GM21526 (cell line): ENCODE results near the gene ASB13.

Source experiments
- ATAC-seq: cut with Tn5 transposase; IDR thresholded peaks from one replicate; pipeline ENCODE4 v1.9.1; 2021; ENCODE audit warnings: moderate library complexity; ENCODE audit not compliant: unreplicated experiment, low FRiP score

Gene ASB13

DNA sequence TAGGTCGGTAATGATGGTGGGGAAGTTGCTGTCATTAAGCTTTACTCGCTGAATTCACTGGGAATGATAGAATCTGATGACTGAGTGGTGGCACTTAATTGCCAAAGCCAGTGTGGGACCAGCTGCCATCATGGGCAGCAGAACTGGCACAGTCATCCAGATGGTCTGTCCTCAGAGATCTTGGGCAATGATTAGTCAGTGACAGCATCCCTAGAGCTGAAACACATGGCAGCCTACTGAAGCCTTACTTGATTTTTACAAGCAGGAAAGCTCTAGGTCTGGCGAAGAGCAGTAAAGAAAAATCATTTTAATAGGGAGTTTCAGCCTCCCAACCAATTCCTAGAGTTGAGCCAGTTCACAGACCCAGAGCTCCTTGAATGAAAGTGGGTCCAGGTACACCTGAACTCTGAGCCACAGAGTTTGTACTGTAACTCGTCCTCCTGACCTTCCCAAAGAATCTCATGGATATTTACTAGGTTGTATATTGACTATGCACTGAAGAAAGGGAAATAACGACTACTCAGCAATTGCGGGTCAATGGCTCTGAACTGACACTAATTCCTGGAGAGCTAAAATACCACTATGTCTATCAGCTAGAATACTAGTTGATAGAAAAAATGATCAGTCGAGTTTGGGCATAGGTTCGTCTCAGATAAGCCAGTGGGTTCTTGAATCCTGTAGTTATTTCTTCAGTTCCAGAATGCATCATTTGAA is 4.4 kb upstream of the ASB13 start:
- ATAC-seq: no peak

DNA sequence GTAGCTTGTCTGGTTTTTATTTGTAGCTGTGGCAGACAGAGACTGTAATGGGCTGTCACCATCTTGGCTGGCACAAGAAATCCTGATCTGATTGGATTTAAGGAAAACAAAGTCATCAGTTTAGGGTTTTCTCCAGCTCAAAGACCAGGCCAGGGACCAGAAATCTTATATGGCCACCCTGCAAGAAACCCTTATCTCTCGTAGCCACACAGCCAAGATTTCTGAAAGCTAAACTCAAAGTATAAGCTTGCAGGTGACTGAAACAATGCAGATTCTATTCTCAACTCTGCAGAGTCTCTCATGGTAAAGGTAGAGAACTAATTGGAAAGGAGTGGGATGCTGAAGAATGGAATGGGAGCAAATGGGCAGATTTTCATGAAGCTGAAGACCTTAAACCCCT is 3.2 kb upstream of the ASB13 start:
- ATAC-seq: no peak

DNA sequence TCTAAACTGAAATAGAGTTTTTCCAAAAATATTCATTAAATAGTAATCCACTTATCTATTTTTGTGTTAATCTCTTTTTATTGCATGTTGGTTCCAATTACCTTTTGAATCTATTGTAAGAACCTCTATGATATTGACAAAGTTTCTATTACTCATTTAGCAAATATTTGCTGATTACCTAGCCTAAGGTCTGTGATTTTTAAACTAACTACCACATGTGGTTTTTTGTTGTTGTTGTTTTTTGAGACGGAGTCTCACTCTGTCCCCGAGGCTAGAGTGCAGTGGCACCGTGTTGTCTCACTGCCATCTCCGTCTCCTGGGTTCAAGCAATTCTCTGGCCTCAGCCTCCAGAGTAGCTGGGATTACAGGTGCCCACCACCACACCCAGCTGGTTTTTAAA is 2.0 kb upstream of the ASB13 start:
- ATAC-seq: no peak

DNA sequence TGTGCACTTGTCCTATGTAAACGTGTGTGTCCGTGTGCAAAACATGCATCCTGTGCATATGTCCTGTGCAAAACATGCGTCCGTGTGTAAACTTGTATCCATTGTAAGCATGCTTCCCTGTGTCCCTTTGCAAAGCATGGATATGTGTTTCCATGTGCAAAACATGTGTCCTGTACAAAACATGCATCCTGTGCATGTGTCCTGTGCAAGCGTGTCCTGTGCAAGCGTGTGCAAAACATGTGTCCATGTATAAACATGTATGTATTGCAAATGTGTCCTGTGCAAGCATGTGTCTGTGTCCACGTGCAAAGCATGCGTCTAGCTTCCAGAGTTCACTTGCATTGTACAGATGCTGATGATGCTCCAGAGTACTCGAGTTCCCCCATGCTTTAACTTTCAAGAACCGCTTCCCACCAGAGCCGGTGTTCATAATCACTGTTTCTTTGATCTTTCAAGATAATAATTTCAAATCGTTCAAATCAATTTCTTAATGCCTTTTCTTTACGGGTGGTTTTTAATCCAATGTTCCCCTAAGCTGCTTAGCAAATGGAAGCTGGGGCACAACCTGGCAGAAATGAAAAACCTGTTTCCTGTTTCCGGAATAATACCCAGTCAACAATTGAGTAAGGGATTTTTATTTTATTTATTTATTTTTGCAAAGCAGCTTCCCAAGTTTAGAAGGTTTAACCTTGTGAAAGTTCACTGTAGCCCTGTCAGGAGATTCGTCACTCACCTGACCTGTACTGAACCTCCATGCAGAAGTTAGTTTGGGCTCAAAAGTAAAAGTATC is 641 bp upstream of the ASB13 start:
- no peak for ATAC-seq

DNA sequence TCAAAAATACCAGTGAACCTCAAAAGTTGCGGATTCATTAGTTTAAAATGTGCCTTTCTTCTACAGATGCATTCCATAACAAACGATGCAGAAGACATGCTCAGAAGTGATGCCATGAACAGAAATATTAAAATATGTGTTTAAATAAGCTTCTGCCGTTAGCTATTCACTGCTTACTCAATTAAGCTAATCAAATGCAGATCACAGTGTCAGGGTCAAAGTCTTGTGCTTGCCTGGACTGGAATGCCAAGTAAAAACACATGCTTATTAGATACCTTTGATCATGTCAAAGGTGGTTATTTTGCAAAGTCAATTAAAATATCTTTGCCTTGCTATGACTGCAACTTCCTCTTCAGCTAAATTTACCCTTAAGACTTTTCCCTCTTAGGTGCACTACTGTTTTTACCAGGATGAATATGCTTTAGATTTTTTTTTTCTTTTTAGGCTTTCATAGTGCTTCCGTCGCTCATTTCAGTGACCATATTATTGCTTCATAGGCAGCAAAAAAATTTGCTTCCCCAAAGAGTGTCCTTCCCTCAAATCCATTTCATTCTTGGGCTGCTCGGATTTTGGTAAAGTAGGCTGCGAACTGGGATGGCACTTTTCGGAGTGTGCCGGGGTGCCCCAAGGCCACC is 905 bp downstream of the ASB13 start:
- no peak for ATAC-seq

DNA sequence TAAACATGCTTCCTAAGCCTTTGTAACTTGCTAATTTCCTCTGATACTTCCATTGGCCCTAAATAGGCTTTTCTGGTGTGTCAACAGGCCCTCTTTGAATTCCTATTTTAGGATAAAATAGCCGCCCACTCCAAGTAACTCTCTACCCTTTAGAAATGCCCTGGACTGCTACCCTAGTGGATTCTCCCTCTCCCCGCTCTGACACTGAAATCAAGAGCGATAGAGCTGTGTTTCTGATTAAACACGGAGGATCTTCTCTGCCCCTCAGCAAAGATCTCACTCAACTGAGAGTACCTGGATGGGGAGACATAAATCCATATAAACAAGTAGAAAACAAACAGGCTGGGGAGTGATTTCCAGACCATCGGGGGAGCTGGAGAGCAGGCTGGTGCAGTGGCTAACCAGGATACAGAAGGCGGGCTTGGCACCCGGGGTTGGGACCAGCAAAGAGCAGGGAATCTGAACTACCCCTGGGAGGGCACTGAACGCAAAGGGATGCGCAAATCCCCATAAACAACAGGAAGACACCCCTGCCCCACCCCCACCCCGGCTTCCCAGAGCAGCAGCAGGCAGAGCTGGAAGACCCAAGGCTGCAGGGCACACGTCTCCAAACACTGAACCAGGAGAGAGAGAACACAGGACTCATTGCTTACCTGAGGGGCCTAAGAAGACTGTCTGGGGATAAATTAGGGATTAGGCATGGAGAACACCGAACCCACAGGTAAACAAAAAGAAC is 2.5 kb downstream of the ASB13 start:
- no peak for ATAC-seq

DNA sequence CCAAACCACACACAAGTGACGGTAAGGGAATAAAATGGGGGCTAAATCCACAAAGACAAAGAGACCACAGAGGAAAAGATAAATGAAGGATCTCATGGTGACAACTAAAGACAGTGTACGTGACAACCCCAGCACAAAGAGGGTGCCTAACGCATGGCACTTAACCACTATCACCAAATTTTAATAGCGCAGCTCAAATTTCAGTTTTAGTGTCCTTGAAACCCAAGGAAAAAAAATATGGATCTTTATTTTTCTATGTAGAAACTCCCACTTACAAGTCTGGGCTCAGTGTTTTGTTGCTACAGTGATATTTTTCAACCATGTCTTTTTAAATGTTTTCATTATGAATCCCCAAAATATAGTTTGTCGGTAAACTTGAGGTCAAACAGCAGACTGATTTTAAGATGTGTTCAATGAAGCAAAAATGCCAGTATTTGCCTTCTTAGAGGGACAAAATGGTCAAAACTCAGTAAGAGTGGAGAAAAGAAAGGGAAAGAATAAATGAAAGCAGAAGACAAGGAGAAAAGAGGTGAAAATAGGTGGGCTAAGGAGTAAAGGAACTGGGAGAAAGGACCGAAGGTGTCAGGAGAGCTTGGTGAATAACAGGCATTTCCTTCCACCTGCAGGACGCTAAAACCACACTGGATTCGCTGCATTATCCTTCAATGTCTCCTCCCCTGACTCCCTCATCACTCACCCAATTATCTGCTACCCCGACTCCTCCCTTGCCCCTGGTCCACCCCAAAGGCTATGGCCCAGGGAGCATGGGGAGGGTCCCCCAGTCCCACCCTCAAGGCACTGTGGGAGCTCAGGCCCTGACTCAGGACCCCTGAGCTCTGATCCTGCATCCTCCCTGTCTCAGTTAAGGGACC is 3.5 kb downstream of the ASB13 start:
- ATAC-seq: no peak

DNA sequence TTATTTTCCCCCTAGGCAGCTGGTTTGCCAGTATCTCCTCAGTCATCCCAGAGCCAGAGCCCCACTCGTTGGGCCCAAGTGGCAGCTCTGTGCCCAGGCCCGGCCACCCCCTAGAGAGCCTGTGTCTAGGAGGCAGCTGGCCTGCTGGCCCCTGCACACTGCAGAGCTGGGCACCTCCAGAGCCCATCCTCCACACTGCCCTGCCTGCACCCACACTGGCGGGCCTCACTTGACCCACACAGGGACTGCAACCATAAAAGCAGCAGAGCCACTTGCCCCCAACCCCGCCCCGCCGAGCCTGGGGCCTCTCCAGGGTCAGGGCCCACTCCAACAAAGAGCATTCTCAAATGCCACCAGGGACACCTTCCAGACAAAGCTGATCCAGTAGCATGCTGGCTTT is 5.4 kb downstream of the ASB13 start:
- no peak for ATAC-seq

DNA sequence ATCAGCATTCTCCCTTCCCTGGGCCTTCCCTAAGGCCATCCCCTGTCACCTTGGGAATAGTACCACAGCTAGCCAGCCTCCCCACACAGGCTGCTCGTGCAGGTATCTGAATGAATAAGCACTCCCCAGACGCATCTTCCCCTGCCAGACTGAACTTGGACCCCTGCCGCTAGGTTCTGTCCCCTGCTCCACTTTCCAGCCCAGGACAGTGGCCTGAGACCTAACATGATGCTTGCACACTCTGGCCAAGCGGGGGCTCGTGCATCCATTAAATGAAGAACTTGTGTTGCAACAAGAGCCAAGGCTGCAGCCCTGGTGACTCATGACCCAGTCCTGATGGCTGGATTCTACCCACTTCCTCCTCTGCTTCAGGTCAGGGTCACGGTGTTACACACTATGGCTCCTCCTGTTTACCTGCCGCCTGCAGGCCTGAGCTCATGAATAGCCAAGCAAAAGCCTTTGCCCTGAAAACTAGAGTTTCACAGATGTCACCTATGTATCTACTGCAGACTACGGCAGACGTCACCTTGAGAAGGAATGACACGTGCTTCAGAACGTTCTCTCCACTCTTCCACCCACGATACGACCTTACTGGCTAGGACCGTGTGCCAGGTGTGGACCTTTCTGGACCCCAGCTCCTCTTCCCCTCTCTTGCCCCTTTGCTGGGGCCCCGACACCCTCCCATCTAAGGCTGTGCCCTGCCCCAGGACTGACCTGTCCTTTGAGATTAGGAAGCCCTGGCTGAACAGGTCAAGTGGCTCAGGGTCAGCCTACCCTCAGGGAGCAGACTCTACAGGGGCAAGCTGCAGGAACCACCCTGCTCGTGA is 6.5 kb downstream of the ASB13 start:
- ATAC-seq: peak; percentile 66

DNA sequence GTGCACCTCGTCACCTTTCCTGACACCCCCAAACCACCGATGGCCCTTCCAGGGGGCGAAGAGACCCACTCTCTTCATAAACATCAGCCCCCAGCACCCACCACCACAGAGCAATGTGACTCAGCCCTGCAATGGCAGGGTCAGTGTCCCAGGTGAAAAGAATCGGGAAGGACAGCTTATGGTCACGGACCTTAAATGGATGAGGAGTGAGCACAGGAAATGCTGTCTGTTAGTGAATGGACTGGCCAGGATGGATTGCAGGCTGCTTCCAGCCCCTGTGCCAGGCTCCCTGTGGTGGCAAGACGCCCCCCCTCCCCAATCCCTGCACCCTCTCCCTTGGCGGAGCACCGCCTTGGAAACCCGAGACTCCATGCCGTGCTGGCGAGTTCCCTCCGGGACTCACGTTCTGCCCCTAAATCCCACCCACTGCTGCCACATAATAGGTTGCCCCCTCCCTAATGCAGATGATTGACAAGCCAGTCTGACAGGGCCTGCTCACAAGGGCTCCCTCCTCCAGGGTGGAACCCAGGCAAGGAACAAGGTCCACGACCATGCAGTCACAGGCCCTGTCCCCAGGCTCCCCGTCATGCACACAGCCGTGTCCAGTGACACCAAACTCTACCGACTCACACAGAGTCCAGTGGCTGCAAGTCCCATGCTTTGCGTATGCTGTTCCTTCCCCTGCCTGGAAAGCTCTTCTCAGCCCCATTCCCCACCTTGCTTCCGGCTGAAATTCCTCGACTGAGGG is 7.3 kb downstream of the ASB13 start:
- no peak for ATAC-seq

DNA sequence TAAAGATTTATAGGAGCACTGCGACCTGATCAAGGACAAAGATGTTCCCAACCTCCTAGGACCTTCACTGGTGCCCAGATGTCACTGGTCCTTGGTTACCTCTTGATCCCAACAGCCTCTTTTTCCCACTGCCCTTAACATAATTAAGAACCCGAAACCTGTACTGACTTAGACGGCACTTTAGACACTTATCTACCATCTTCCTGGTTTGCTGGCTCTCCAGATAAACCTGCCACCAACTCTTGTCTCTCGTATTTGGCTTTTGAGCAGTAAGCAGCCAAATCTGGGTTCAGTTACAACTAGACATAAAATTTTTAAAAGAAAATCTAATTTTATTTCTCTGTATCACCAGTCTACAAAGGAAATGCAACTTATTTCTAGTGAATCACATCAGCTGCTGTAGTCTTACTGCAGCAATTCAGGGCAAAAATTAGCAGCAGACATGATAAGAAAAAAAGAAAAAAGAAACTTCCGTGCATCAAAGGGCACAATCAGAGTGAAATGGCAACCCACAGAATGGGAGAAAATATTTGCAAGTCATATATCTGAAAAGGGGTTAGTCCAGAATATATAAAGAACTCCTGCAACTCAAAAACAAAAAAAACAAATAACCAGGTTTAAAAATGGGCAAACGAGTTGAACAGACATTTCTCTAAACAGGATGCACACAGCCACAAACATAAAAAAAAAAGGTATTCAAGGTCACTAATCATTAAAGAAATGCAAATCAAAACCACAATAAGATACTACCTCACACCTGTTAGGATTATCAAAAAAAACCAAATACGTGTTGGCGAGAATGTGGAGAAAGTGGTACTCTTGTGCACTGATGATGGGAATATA is 9.4 kb downstream of the ASB13 start:
- no peak for ATAC-seq

DNA sequence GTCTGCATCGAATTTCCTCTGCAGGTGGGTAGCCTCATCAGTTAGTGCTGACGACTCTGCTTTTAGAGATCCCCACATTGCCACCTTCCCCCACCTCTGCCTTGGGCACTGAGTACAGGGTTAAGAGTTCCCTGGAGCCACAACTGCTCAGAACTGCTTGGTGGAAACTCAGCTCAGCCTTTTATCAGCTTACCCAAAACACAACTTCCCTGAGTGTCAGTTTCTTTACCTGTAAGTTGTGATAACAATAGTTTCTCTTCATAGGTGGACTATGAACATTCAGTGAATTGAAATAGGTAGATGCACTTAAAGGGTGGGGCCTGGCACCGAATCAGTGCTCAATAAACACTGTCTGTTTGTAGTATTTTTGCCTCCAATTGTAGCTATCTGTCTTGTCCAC is 11.3 kb downstream of the ASB13 start:
- no peak for ATAC-seq

DNA sequence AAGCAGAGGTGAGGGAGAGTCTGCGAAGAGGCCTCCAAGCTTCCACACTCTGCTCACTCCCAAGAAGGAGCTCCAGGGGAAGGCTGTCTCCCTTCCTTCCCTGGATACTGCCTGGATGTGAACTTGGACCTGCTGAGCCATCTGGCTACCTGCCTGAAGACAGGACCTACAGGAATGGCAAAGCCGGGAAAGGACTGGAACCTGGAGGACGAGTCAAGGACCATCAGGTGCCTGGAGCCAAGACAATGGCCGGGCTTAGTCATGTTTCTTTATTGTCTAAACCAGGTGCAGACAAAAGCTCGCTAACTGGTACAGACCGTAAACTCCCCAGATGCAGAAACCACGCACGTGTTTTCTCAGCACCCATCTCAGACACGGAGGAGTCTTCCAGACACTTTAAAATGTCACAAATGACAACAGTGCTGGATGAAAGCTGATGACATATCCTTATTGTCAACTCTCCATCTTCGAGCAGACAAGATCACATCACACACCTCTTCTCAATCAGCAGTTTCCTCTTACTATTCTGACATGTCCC is 12.1 kb downstream of the ASB13 start:
- no peak for ATAC-seq

DNA sequence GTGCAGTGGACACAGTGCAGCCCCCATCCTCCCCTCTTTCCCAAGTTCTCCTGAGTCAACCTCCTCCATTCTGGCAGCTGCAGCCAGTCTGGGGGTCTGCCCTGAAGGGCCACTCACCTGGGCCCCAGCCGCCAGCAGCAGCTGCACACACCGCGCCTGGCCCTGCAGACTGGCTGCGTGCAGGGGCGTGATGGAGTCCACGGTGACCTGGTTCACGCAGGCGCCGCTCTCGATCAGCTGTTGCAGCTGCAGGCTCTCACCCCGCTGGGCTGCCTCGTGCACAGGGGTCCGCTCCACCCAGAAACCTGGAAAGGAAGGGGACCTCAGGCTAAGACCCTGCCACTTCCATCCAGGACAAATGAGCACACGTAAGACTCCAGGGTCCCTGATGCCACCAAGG is 13.6 kb downstream of the ASB13 start:
- ATAC-seq: no peak

DNA sequence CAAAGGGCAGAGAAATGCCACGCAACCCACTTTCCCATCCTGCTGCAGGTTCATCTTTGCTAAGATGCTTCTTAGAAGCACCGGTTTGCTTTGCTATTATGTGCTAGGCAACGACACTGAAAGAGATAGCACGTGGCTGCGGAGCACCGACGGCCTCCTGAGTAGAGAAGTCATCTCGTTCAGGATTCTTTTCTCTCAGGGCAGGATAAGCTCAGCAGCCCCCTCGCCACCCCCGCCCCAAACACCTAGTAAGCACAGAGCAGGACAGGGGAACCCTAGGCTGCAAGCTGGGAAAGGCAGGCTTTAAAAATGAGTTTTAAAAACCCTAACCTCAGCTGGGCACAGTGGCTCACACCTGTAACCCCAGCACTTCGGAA is 15.0 kb downstream of the ASB13 start:
- ATAC-seq: no peak

DNA sequence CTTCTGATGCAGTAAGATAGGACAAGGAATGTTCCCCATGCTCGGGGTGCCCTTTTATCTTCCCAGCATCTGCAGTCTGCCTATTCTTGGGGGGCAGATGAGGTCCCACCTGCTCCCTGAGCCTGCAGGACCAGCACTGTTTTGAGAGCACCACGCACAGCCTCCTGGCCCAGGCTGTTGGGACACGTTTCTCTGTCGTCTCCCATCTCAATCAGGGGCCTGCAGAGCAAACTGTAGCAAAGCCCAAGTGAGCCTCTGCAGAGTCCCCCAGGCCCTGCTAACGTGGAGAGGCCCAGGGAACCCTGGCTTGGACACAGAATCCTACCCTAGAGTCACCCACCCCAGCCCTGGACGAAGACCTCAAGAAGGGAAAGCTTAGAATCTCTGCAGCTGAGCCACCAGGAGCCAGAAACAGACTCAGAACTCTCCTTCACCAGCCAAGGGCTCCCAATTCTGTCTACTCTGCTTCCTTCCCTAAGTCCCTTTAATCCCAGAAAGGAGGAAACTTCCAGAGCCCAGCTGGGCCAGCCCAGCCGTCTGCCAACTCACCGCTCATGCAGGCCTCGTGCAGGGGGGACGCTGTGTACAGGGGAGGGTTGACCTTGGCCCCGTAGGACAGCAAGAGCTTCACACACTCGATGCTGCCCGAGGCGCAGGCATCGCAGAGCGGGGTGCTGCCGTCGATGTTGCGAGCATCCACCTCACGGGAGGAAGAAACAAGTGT is 15.6 kb downstream of the ASB13 start:
- ATAC-seq: no peak

DNA sequence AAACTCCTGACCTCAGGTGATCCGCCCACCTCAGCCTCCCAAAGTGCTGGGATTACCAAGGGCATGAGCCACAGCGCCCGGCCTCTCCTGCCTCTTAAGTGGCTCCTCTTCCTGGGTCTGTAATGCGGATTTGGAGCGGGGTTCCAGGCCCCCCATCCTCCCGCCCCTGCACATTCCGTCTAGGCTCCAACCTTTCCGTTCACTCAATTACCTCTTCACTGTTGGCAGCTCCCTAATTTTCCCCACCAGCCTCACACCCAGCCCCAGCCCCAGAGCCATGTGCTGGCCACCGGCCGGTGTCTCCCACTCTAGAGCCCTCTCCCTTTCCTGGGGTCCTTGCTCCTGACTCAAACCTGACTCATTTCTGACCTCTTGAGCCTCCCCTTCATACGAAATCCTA is 16.6 kb downstream of the ASB13 start:
- ATAC-seq: no peak
